HepG2 (cell line): ENCODE results near the gene PLIN1. TPM values are rescaled to one million over a fixed set of nuclear protein-coding genes. Genes with fewer than 3 reads are reported as not detected.

Experiments used
- ATAC-seq: fragments of 200-7000 bp; cut with Tn5 transposase; 3 replicates; pipeline ENCODE4 v1.9.1; 2020; ENCODE audit warnings: mild to moderate bottlenecking, moderate library complexity
- BruUV-seq: library from RNA; stranded (reverse); fragments of 400-500 nt; replicated peaks from 2 replicates; lab custom pipeline; 2021; lab: Mats Ljungman, UMichigan
- CTCF ChIA-PET: fragments of 300-600 bp; formaldehyde crosslinking; extraction: SDS; loops from one replicate; lab custom pipeline; 2021; ENCODE audit warnings: low total read pairs, inconsistent platforms, low intra/inter-chr PET ratio; lab: Yijun Ruan, JAX
- POLR2A ChIA-PET: fragments of 350-600 bp; sonication (Branson Sonifier 250); formaldehyde crosslinking; loops from one replicate; lab custom pipeline; 2020; ENCODE audit warnings: antibody characterized with exemption, inconsistent platforms; lab: Yijun Ruan, JAX
- DNase-seq: peaks from one replicate; pipeline ENCODE4 v3.0.0-alpha.2; 2015; ENCODE audit warnings: low spot score
- FAIRE-seq: peaks from 3 replicates; lab custom pipeline; 2011; peaks lifted over from hg19 to GRCh38; lab: Jason Lieb, UNC
- H2AFZ ChIP-seq: one replicate; pipeline ENCODE4 v1.6.1; 2011; ENCODE audit warnings: low read length, inconsistent platforms
- H3K27ac ChIP-seq: fragments of 300-600 bp; 3 replicates; pipeline ENCODE4 v1.8.0; 2011; ENCODE audit warnings: mixed run types, mild to moderate bottlenecking, mixed read lengths, low read length, inconsistent platforms; ENCODE audit not compliant: insufficient read depth; ENCODE audit errors: extremely low read length
- H3K27me3 ChIP-seq, 2 experiments: fragments of 200-600 bp in 1 of 2; 2 replicates in 1 of 2; 3 replicates in 1 of 2; pipeline versions ENCODE4 v1.6.0 to v1.8.0; 2011; ENCODE audit warnings: low read length in 2 of 2, mild to moderate bottlenecking in 2 of 2, moderate library complexity in 2 of 2, inconsistent platforms in 1 of 2; ENCODE audit not compliant: insufficient read depth in 2 of 2, control insufficient read depth in 1 of 2
- H3K36me3 ChIP-seq, 2 experiments: fragments of 200-600 bp in 1 of 2; replicated peaks in 1 of 2; 2 replicates in 1 of 2; 3 replicates in 1 of 2; pipeline versions ENCODE4 v1.5.1 to v1.8.0; 2011; ENCODE audit warnings: low read length in 2 of 2, inconsistent platforms in 1 of 2; ENCODE audit not compliant: insufficient read depth in 2 of 2, control insufficient read depth in 1 of 2
- H3K4me1 ChIP-seq: 2 replicates; pipeline ENCODE4 v1.5.1; 2012; ENCODE audit warnings: low read length, inconsistent platforms; ENCODE audit not compliant: insufficient read depth
- H3K4me2 ChIP-seq: 2 replicates; pipeline ENCODE4 v1.6.0; 2011; ENCODE audit warnings: low read depth, low read length, inconsistent platforms
- H3K4me3 ChIP-seq, 3 experiments: fragments of 200-600 bp in 1 of 3; sonication (generic), shearing (Covaris generic) in 1 of 3; replicated peaks in 1 of 3; 2 replicates each; pipeline ENCODE4 v1.5.1; 2011 to 2016; ENCODE audit warnings: low read length in 3 of 3, inconsistent platforms in 2 of 3, low read depth in 2 of 3, mild to moderate bottlenecking in 2 of 3, control low read depth in 1 of 3, mixed read lengths in 1 of 3; ENCODE audit not compliant: insufficient read depth in 1 of 3
- H3K79me2 ChIP-seq: one replicate; pipeline ENCODE4 v1.6.1; 2011; ENCODE audit warnings: low read length, inconsistent platforms; ENCODE audit not compliant: insufficient read depth
- H3K9ac ChIP-seq: 2 replicates; pipeline ENCODE4 v1.6.0; 2011; ENCODE audit warnings: mild to moderate bottlenecking, low read depth, low read length, inconsistent platforms; ENCODE audit not compliant: insufficient read depth
- H3K9me3 ChIP-seq: 2 replicates; pipeline ENCODE4 v1.5.1; 2012; ENCODE audit warnings: mild to moderate bottlenecking, low read length
- H4K20me1 ChIP-seq: 2 replicates; pipeline ENCODE4 v1.6.0; 2011; ENCODE audit warnings: inconsistent platforms, mild to moderate bottlenecking, low read length, moderate library complexity; ENCODE audit not compliant: insufficient read depth
- CSRNP2 ChIP-seq: sonication (generic); formaldehyde crosslinking; conservative IDR thresholded peaks from 2 replicates; pipeline ENCODE4 v1.8.0; 2022; ENCODE audit warnings: low read depth, missing genetic modification reagents
- HMGA1 ChIP-seq: sonication (generic); formaldehyde crosslinking; conservative IDR thresholded peaks from 2 replicates; pipeline ENCODE4 v1.4.0; 2020; ENCODE audit warnings: missing genetic modification reagents
- HNF4A ChIP-seq: sonication (generic); formaldehyde crosslinking; IDR thresholded peaks from 2 replicates; pipeline ENCODE4 v1.4.0; 2020; ENCODE audit warnings: missing genetic modification reagents
- MEIS1 ChIP-seq: sonication (generic); formaldehyde crosslinking; IDR thresholded peaks from 2 replicates; pipeline ENCODE4 v1.9.0; 2021; ENCODE audit warnings: mild to moderate bottlenecking, missing genetic modification reagents, moderate library complexity, borderline replicate concordance
- MTA3 ChIP-seq: sonication (generic); formaldehyde crosslinking; IDR thresholded peaks from 2 replicates; pipeline ENCODE4 v1.4.0; 2020; ENCODE audit warnings: missing genetic modification reagents
- MXI1 ChIP-seq: IDR thresholded peaks from 3 replicates; pipeline ENCODE4 v1.6.1; 2012; ENCODE audit warnings: low read depth, low read length, inconsistent platforms, borderline replicate concordance
- PRDM10 ChIP-seq: sonication (generic); formaldehyde crosslinking; IDR thresholded peaks from 2 replicates; pipeline ENCODE4 v1.4.0; 2020; ENCODE audit warnings: low read depth, missing genetic modification reagents
- TCF12 ChIP-seq, 2 experiments: fragments of 450-650 bp in 1 of 2; sonication (generic) in 1 of 2; formaldehyde crosslinking in 1 of 2; IDR thresholded peaks; 2 replicates each; pipeline versions ENCODE4 v1.6.1 to v1.8.0; 2017 to 2022; ENCODE audit warnings: antibody characterized with exemption in 1 of 2, mild to moderate bottlenecking in 1 of 2, missing genetic modification reagents in 1 of 2, moderate library complexity in 1 of 2
- ZFP82 ChIP-seq: sonication (generic); formaldehyde crosslinking; IDR thresholded peaks from 2 replicates; pipeline ENCODE4 v1.5.1; 2020; ENCODE audit warnings: mild to moderate bottlenecking, missing genetic modification reagents, borderline replicate concordance
- ZMYM4 ChIP-seq: sonication (generic); formaldehyde crosslinking; IDR thresholded peaks from 2 replicates; pipeline ENCODE4 v1.8.1; 2023; ENCODE audit warnings: mild to moderate bottlenecking, missing genetic modification reagents
- ZNF367 ChIP-seq: sonication (generic); formaldehyde crosslinking; IDR thresholded peaks from 2 replicates; pipeline ENCODE4 v1.4.0; 2020; ENCODE audit warnings: missing genetic modification reagents, borderline replicate concordance
- WGBS: methylation state at CpG from one replicate; pipeline ENCODE4 v1.1.6; 2017; ENCODE audit warnings: low lambda C conversion rate; 5-methylcytosine and 5-hydroxymethylcytosine counted together
- in situ Hi-C: cut with HindIII; loops from 2 replicates; pipeline ENCODE4 v1.10.0; 2017; ENCODE audit warnings: low pct_unique_long_range_greater_than_20kb; ENCODE audit not compliant: extremely low pct_ligation_motif_present
- intact Hi-C: fragments of 100-400 bp; cut with micrococcal nuclease; formaldehyde crosslinking; loops from one replicate; pipeline ENCODE4 v1.10.0; 2022; ENCODE audit not compliant: unreplicated experiment
- polyA plus RNA-seq, 8 experiments: library from polyadenylated mRNA; depleted of rRNA in 3 of 8; stranded (reverse) in 7 of 8; unstranded in 1 of 8; fragments of >200 nt; fragmentation: Illumina TruSeq in 4 of 8; extraction: Trizol in 4 of 8; gene quantifications; 2 replicates each; pipeline versions ENCODE4 v1.2.1 to v1.2.3, GENCODE V29; 2011 to 2016; ENCODE audit warnings: low read depth in 4 of 8, missing spikeins in 1 of 8, mixed read lengths in 1 of 8; ENCODE audit not compliant: insufficient read depth in 1 of 8
- total RNA-seq, 5 experiments: library from RNA; depleted of rRNA; stranded (reverse); fragments of >200 nt; fragmentation: Illumina TruSeq; extraction: Trizol; gene quantifications; 2 replicates each; pipeline ENCODE4 v1.2.3, GENCODE V29; 2016; ENCODE audit warnings: low read depth in 1 of 5

The PLIN1 gene
- total and polyA plus RNA-seq, 2 of the 13 experiments (the other 11 are each of a cell fraction or from before 2014, with no cell fraction given): 0.74 to 1.2 TPM

- 100% methylated on average over 1 of the region's 8 CpGs for WGBS
- CTCF ChIA-PET: no interaction called here
- Histone ChIP-seq H4K20me1 (no peaks in the 10 kb centered on the region), H2AFZ (no peak overlapping the region), H3K36me3 (no peaks in the 10 kb centered on the region; a peak in 2 of 5 replicates), H3K79me2 (no peaks in the 10 kb centered on the region), H3K27ac (no peak overlapping the region), H3K4me3 (no peak overlapping the region), H3K27me3 (no peaks in the 10 kb centered on the region), H3K9me3 (no peaks in the 10 kb centered on the region), H3K9ac (no peak overlapping the region), H3K4me2 (no peak overlapping the region), H3K4me1 (peaks cover 6% of the 10 kb centered on the region; the same call in 1 of the 2 replicates)
- FAIRE-seq: no peak
- ATAC-seq: no peak
- in situ Hi-C loops: no loop called here
- DNase-seq: no peak
- no TSS peak for BruUV-seq
- POLR2A ChIA-PET: no interaction called here
- no peak for TF ChIP-seq MXI1
- TF ChIP-seq ZFP82 (CRISPR knock-in tag): no peak
- TF ChIP-seq MEIS1 (CRISPR knock-in tag): no peak
- TF ChIP-seq TCF12 (IDR thresholded peaks at IDR 0.05): no peak
- TF ChIP-seq TCF12 (CRISPR knock-in tag; IDR thresholded peaks at IDR 0.05): no peak
- no peak for TF ChIP-seq PRDM10
- TF ChIP-seq ZNF367 (CRISPR knock-in tag): no peak
- no peak for TF ChIP-seq MTA3 (CRISPR knock-in tag)
- no peak for TF ChIP-seq HNF4A (CRISPR knock-in tag)
- no peak for TF ChIP-seq HMGA1 (CRISPR knock-in tag)
- TF ChIP-seq ZMYM4 (CRISPR knock-in tag): no peak
- no peak for TF ChIP-seq CSRNP2 (CRISPR knock-in tag)
- intact Hi-C loops: no loop called here
These were observed 33.5 kb downstream of the PLIN1 start for GRCh38 chr15:89645680-89646079.
